ENCODE results near the gene HPCAL1. TPM values are rescaled to one million over a fixed set of nuclear protein-coding genes. Genes with fewer than 3 reads are reported as not detected.

HPCAL1 gene
- total and polyA plus RNA-seq, 2 of the 4 experiments (the other 2 are of a cell fraction) = 8.2 to 33.7 TPM

DNA sequence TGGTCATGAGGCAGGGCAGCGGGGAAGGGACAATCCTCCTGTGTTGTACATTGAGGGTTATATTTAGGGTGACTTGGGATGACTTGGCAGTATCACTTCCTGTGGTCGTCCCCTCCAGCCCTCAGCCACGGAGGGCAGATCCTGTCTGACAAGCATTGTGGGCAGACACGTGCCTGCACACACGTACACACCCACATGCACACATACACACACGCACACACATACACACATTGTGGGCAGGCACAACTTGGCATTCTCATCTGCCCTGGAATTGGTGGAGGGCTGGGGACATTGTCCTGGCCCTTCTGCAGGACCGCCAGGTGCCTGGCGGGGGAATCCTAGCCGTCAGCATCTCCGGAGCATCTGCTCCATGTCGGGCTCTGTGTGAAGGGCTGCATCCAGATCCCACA, 97.9 kb downstream of the HPCAL1 start:
- H2BK15ac ChIP-seq (ENCODE audit: low read depth, low read length) = no peak overlapping the region
- no peak overlapping the region for H2BK5ac ChIP-seq (ENCODE audit: low read depth, low read length, poor library complexity, severe bottlenecking)
- peaks cover 10% of the 10 kb centered on the region; the same call in 1 of the 2 replicates for H4K20me1 ChIP-seq (ENCODE audit: insufficient read depth, low read length)
- no peaks in the 10 kb centered on the region for H3K27me3 ChIP-seq (ENCODE audit: control insufficient read depth, insufficient read depth, low read length)
- in situ Hi-C loops (cut with MboI; ENCODE audit: low sequenced_read_pairs) = loop anchor here (10.0 kb wide), 1 partner anchor 256 kb away; no protein-coding TSS in a partner anchor
- no peak overlapping the region for H3K4me2 ChIP-seq (ENCODE audit: low read depth, low read length)
- H3K56ac ChIP-seq (ENCODE audit: extremely low read depth, insufficient read depth, low read length) = no peak overlapping the region
- no peak overlapping the region for H2BK120ac ChIP-seq (ENCODE audit: low read depth, low read length)
- WGBS, 2 experiments (ENCODE audit: extremely low coverage in 2 of 2, insufficient read length in 1 of 2) = no CpG with 5 or more reads among the region's 11 CpGs
- peak overlapping the region; percentile 37 for H2AK9ac ChIP-seq (replicated peaks; ENCODE audit: low read depth, low read length, poor library complexity)
- H3K27ac ChIP-seq (ENCODE audit: insufficient read depth, low read length) = no peak overlapping the region
- H3K79me1 ChIP-seq (ENCODE audit: low read depth in 1 of 2, low read length in 2 of 2) = peaks cover 0 to 12% of the 10 kb centered on the region in 2 experiments; a peak in 2 of 4 replicates
- no peak overlapping the region for H3K4me3 ChIP-seq (ENCODE audit: insufficient read depth, low read depth, low read length)
- H4K8ac ChIP-seq (ENCODE audit: low read depth in 2 of 2, low read length in 2 of 2) = 0 out of 4 replicates have a peak overlapping the region, but pooled peaks of 1 of the 2 experiments have one; percentile 46
- peak overlapping the region; percentile 15 for H2AFZ ChIP-seq (replicated peaks; ENCODE audit: low read length, poor library complexity)
- H3K14ac ChIP-seq (replicated peaks; ENCODE audit: low read depth, low read length) = peak overlapping the region; percentile 71; the same call in 1 of the 2 replicates
- H4K5ac ChIP-seq (ENCODE audit: low read depth, low read length) = no peak overlapping the region
- peaks cover 14% of the 10 kb centered on the region for H3K9me1 ChIP-seq (ENCODE audit: insufficient read depth, low read length)
- H2AK5ac ChIP-seq (ENCODE audit: low read depth, low read length) = peak overlapping the region; percentile 82
- no peak overlapping the region for H3K18ac ChIP-seq (ENCODE audit: low read depth, low read length)
- no peak overlapping the region for H3K4ac ChIP-seq (ENCODE audit: low read depth, low read length)
- DNase-seq (no peak), ATAC-seq (ENCODE audit: low read depth) (no peak)
- dilution Hi-C loops (cut with HindIII; ENCODE audit: low sequenced_read_pairs, unreplicated experiment) = no loop called here
- intact Hi-C loops (cut with micrococcal nuclease) = loop anchor here (10.0 kb wide), 1 partner anchor 326 kb away; no protein-coding TSS in a partner anchor
- no peak overlapping the region for H2BK20ac ChIP-seq (ENCODE audit: low read depth, low read length)
- ChIA-PET POLR2A (ENCODE audit: unreplicated experiment) (no interaction called here), CTCF (no interaction called here)
- no peaks in the 10 kb centered on the region for H3K9me3 ChIP-seq (ENCODE audit: control insufficient read depth, insufficient read depth, low read length)
- no peak overlapping the region for H4K91ac ChIP-seq (ENCODE audit: insufficient read depth, low read depth, low read length)
- BruUV-seq (replicated peaks) = no TSS peak
- no peak overlapping the region for H3K23ac ChIP-seq (ENCODE audit: low read depth, low read length)
- H3K9ac ChIP-seq (ENCODE audit: low read depth, low read length) = no peak overlapping the region
- TF ChIP-seq SMC3 (IDR thresholded peaks at IDR 0.05; ENCODE audit: low read depth, low read length) = no peak
- TF ChIP-seq NFE2L2 (IDR thresholded peaks at IDR 0.05; ENCODE audit: low read depth, low read length) = peak; percentile 14; the same call in 1 of the 2 replicates
- peaks cover 16% of the 10 kb centered on the region for H3K4me1 ChIP-seq (ENCODE audit: control insufficient read depth, insufficient read depth, low read length)
- H3K36me3 ChIP-seq (ENCODE audit: control insufficient read depth, insufficient read depth, low read length) = peaks cover 3% of the 10 kb centered on the region; the same call in 1 of the 2 replicates
